GM12878 (cell line): Measurements from ENCODE around the gene GADD45A. TPM values are rescaled to one million over a fixed set of nuclear protein-coding genes. Genes with fewer than 3 reads are reported as not detected.
A peak's percentile ranks its signal among the peaks of the same experiment; 100 is the strongest.

Experiments used
- ATF7 ChIP-seq: fragments of 450-650 bp; IDR thresholded peaks from 2 replicates; pipeline ENCODE4 v1.6.1; 2016; ENCODE audit warnings: low read depth, mild to moderate bottlenecking
- BRCA1 ChIP-seq: IDR thresholded peaks from 2 replicates; pipeline ENCODE4 v1.6.1; 2011; ENCODE audit warnings: low read depth, low read length, improper control_type of control experiment
- CHD2 ChIP-seq: IDR thresholded peaks from 2 replicates; pipeline ENCODE4 v1.6.1; 2011; ENCODE audit warnings: low read depth, low read length, improper control_type of control experiment, borderline replicate concordance
- CREB1 ChIP-seq: IDR thresholded peaks from 2 replicates; pipeline ENCODE4 v1.6.1; 2012; ENCODE audit warnings: low read depth, mild to moderate bottlenecking, inconsistent platforms
- CREM ChIP-seq: IDR thresholded peaks from 2 replicates; pipeline ENCODE4 v1.6.1; 2014; ENCODE audit warnings: antibody characterized with exemption, low read depth
- HDAC2 ChIP-seq: fragments of 200-600 bp; sonication (generic); IDR thresholded peaks from 2 replicates; pipeline ENCODE4 v1.6.1; 2017
- IKZF2 ChIP-seq, 2 experiments: fragments of 450-650 bp; IDR thresholded peaks; 2 replicates each; pipeline ENCODE4 v1.6.1; 2017; ENCODE audit warnings: mild to moderate bottlenecking in 2 of 2, moderate library complexity in 2 of 2
- JUNB ChIP-seq: IDR thresholded peaks from 2 replicates; pipeline ENCODE4 v1.6.1; 2016; ENCODE audit warnings: antibody characterized with exemption, mild to moderate bottlenecking
- LARP7 ChIP-seq: fragments of 450-650 bp; IDR thresholded peaks from 2 replicates; pipeline ENCODE4 v1.6.1; 2017; ENCODE audit warnings: mild to moderate bottlenecking
- MEF2A ChIP-seq: IDR thresholded peaks from 2 replicates; pipeline ENCODE4 v1.6.1; 2011; ENCODE audit warnings: low read depth, mild to moderate bottlenecking, low read length, moderate library complexity; ENCODE audit not compliant: insufficient read depth
- MXI1 ChIP-seq: fragments of 150-350 bp; IDR thresholded peaks from 2 replicates; pipeline ENCODE4 v1.6.1; 2011; ENCODE audit warnings: low read depth, mild to moderate bottlenecking, inconsistent platforms, low read length, improper control_type of control experiment
- NFXL1 ChIP-seq: fragments of 450-650 bp; IDR thresholded peaks from 2 replicates; pipeline ENCODE4 v1.6.1; 2017; ENCODE audit warnings: antibody characterized with exemption, mild to moderate bottlenecking, borderline replicate concordance
- NFYB ChIP-seq: IDR thresholded peaks from 2 replicates; pipeline ENCODE4 v1.6.1; 2011; ENCODE audit warnings: low read depth, mild to moderate bottlenecking, low read length, improper control_type of control experiment, moderate library complexity; ENCODE audit not compliant: insufficient read depth
- NR2C2 ChIP-seq: IDR thresholded peaks from 2 replicates; pipeline ENCODE4 v1.6.1; 2011; ENCODE audit warnings: borderline replicate concordance, low read depth; ENCODE audit not compliant: control insufficient read depth, insufficient read length
- PAX5 ChIP-seq: IDR thresholded peaks from 2 replicates; pipeline ENCODE4 v1.6.1; 2011; ENCODE audit warnings: low read depth, low read length, borderline replicate concordance
- PAX8 ChIP-seq: fragments of 450-650 bp; IDR thresholded peaks from 2 replicates; pipeline ENCODE4 v1.6.1; 2017; ENCODE audit warnings: mild to moderate bottlenecking, moderate library complexity
- PML ChIP-seq: IDR thresholded peaks from 2 replicates; pipeline ENCODE4 v1.6.1; 2012; ENCODE audit warnings: low read length, inconsistent platforms
- RUNX3 ChIP-seq: IDR thresholded peaks from 2 replicates; pipeline ENCODE4 v1.6.1; 2012; ENCODE audit warnings: low read length, inconsistent platforms
- SMAD5 ChIP-seq: IDR thresholded peaks from 2 replicates; pipeline ENCODE4 v1.6.1; 2016; ENCODE audit warnings: antibody characterized with exemption, low read depth
- SUPT20H ChIP-seq: IDR thresholded peaks from 2 replicates; pipeline ENCODE4 v1.6.1; 2011; ENCODE audit warnings: low read depth, mild to moderate bottlenecking, low read length, moderate library complexity, borderline replicate concordance; ENCODE audit not compliant: control insufficient read depth
- TCF12 ChIP-seq: IDR thresholded peaks from 2 replicates; pipeline ENCODE4 v1.6.1; 2011; ENCODE audit warnings: low read depth, mild to moderate bottlenecking, low read length
- TCF3 ChIP-seq: IDR thresholded peaks from 2 replicates; pipeline ENCODE4 v1.6.1; 2012; ENCODE audit warnings: low read depth, mild to moderate bottlenecking, low read length, borderline replicate concordance; ENCODE audit not compliant: insufficient read depth
- TCF7 ChIP-seq: IDR thresholded peaks from 2 replicates; pipeline ENCODE4 v1.6.1; 2014; ENCODE audit warnings: antibody characterized with exemption, borderline replicate concordance
- ZNF207 ChIP-seq: fragments of 450-650 bp; IDR thresholded peaks from 2 replicates; pipeline ENCODE4 v1.6.1; 2014; ENCODE audit warnings: antibody characterized with exemption, mild to moderate bottlenecking, borderline replicate concordance
- ZNF622 ChIP-seq: fragments of 450-650 bp; IDR thresholded peaks from 2 replicates; pipeline ENCODE4 v1.6.1; 2017; ENCODE audit warnings: mild to moderate bottlenecking, inconsistent platforms
- polyA plus RNA-seq, 11 experiments: library from polyadenylated mRNA; depleted of rRNA in 4 of 11; unstranded in 6 of 11; stranded (reverse) in 5 of 11; fragments of >200 nt; fragmentation: Nextera tagmentation in 4 of 11; fragmentation: Illumina TruSeq in 1 of 11; extraction: Ambion mirVana in 4 of 11; extraction: Trizol in 1 of 11; gene quantifications; 1 replicate in 1 of 11; 2 replicates in 10 of 11; pipeline versions ENCODE4 v1.2.1 to v1.2.3, GENCODE V29; 2011 to 2016; ENCODE audit warnings: inconsistent platforms in 2 of 11, missing spikeins in 2 of 11, low read depth in 1 of 11
- total RNA-seq, 4 experiments: library from RNA; depleted of rRNA in 3 of 4; stranded (reverse); fragments of >200 nt in 3 of 4; fragmentation: Illumina TruSeq in 1 of 4; extraction: Trizol in 1 of 4; gene quantifications; 2 replicates each; pipeline versions ENCODE4 v1.2.1 to v1.2.3, GENCODE V29; 2013 to 2021
- TF ChIP-seq, protein P1 (sequence below): fragments of 450-650 bp; IDR thresholded peaks from 2 replicates; pipeline ENCODE4 v1.6.1; 2018; ENCODE audit warnings: borderline replicate concordance, mild to moderate bottlenecking; ENCODE audit not compliant: partially characterized antibody
- TF ChIP-seq, protein P2 (sequence below): IDR thresholded peaks from 2 replicates; pipeline ENCODE4 v1.6.1; 2011; ENCODE audit warnings: low read depth, low read length, improper control_type of control experiment, borderline replicate concordance
- TF ChIP-seq, protein P3 (sequence below): IDR thresholded peaks from 2 replicates; pipeline ENCODE4 v1.6.1; 2012; ENCODE audit warnings: low read depth, low read length, improper control_type of control experiment
- TF ChIP-seq, protein P4 (sequence below): fragments of 150-350 bp; IDR thresholded peaks from 2 replicates; pipeline ENCODE4 v1.6.1; 2016; ENCODE audit warnings: low read depth, low read length

The GADD45A gene
- total and polyA plus RNA-seq, 10 of the 15 experiments (the other 5 are each of a cell fraction or from before 2014, with no cell fraction given), result 4.7 to 48.9 (median 18.5) TPM

DNA sequence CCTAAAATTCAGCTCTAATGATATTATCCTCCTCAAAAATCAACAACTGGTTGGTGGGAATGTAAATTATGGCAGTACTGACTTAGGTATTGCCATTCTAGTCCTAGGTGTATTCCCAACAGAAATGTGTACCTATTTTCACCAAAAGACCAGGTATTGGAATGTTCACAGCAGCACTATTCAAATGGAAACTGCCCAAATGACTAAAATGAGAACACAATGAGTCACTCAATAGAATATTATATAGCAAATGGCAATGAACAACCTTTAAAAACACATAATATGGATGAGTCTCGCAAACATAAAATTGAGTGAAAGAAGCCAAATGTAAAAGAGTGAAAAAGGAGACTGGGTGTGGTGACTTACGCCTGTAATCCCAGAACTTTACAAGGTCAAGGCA lies 44.9 kb downstream of the GADD45A start (continued):
- no peak for TF ChIP-seq SMAD5
- TF ChIP-seq, protein P1, sequence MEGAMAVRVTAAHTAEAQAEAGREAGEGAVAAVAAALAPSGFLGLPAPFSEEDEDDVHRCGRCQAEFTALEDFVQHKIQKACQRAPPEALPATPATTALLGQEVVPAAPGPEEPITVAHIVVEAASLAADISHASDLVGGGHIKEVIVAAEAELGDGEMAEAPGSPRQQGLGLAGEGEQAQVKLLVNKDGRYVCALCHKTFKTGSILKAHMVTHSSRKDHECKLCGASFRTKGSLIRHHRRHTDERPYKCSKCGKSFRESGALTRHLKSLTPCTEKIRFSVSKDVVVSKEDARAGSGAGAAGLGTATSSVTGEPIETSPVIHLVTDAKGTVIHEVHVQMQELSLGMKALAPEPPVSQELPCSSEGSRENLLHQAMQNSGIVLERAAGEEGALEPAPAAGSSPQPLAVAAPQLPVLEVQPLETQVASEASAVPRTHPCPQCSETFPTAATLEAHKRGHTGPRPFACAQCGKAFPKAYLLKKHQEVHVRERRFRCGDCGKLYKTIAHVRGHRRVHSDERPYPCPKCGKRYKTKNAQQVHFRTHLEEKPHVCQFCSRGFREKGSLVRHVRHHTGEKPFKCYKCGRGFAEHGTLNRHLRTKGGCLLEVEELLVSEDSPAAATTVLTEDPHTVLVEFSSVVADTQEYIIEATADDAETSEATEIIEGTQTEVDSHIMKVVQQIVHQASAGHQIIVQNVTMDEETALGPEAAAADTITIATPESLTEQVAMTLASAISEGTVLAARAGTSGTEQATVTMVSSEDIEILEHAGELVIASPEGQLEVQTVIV, result no peak
- no peak for TF ChIP-seq PAX8
- TF ChIP-seq JUNB, result peak; percentile 99
- no peak for TF ChIP-seq ATF7
- TF ChIP-seq NR2C2, result no peak
- 0 out of 2 replicates have a peak, but pooled peaks have one; percentile 20 for TF ChIP-seq MEF2A
- no peak for TF ChIP-seq CHD2
- TF ChIP-seq, protein P2, sequence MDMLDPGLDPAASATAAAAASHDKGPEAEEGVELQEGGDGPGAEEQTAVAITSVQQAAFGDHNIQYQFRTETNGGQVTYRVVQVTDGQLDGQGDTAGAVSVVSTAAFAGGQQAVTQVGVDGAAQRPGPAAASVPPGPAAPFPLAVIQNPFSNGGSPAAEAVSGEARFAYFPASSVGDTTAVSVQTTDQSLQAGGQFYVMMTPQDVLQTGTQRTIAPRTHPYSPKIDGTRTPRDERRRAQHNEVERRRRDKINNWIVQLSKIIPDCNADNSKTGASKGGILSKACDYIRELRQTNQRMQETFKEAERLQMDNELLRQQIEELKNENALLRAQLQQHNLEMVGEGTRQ, result no peak
- TF ChIP-seq, protein P3, sequence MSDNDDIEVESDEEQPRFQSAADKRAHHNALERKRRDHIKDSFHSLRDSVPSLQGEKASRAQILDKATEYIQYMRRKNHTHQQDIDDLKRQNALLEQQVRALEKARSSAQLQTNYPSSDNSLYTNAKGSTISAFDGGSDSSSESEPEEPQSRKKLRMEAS, result no peak
- TF ChIP-seq RUNX3, result no peak
- TF ChIP-seq NFXL1, result no peak
- TF ChIP-seq, protein P4, sequence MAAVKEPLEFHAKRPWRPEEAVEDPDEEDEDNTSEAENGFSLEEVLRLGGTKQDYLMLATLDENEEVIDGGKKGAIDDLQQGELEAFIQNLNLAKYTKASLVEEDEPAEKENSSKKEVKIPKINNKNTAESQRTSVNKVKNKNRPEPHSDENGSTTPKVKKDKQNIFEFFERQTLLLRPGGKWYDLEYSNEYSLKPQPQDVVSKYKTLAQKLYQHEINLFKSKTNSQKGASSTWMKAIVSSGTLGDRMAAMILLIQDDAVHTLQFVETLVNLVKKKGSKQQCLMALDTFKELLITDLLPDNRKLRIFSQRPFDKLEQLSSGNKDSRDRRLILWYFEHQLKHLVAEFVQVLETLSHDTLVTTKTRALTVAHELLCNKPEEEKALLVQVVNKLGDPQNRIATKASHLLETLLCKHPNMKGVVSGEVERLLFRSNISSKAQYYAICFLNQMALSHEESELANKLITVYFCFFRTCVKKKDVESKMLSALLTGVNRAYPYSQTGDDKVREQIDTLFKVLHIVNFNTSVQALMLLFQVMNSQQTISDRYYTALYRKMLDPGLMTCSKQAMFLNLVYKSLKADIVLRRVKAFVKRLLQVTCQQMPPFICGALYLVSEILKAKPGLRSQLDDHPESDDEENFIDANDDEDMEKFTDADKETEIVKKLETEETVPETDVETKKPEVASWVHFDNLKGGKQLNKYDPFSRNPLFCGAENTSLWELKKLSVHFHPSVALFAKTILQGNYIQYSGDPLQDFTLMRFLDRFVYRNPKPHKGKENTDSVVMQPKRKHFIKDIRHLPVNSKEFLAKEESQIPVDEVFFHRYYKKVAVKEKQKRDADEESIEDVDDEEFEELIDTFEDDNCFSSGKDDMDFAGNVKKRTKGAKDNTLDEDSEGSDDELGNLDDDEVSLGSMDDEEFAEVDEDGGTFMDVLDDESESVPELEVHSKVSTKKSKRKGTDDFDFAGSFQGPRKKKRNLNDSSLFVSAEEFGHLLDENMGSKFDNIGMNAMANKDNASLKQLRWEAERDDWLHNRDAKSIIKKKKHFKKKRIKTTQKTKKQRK, result no peak
- no peak for TF ChIP-seq ZNF622
- no peak for TF ChIP-seq SUPT20H
- no peak for TF ChIP-seq TCF12
- no peak for TF ChIP-seq PML
- TF ChIP-seq CREM, result no peak
- no peak for TF ChIP-seq CREB1
- TF ChIP-seq HDAC2, result no peak
- TF ChIP-seq BRCA1, result no peak
- TF ChIP-seq TCF7, result no peak
- TF ChIP-seq LARP7, result no peak
- TF ChIP-seq ZNF207, result no peak
- no peak for TF ChIP-seq PAX5
- TF ChIP-seq MXI1, result no peak
- TF ChIP-seq NFYB, result no peak
- TF ChIP-seq IKZF2 (IDR thresholded peaks at IDR 0.05), result peak; percentile 77 to 87
- no peak for TF ChIP-seq TCF3
